Hematopoietic multipotent progenitor cell treated with erythropoietin and hydrocortisone succinate and interleukin-3 and kit ligand, for 17 days (in vitro differentiated cells): ENCODE data around the gene CTNNBIP1.

Source experiments
- DNase-seq: peaks from one replicate; pipeline ENCODE4 v3.0.0-alpha.2; 2015; ENCODE audit warnings: low spot score

Gene CTNNBIP1

GRCh38 chr1:9877962-9878361 is 32.1 kb downstream of the CTNNBIP1 start:
- DNase-seq = no peak

GRCh38 chr1:9875636-9876000 is 34.5 kb downstream of the CTNNBIP1 start:
- no peak for DNase-seq

- peak; percentile 77 for DNase-seq
Measured at GRCh38 chr1:9874959-9875635, 35.0 kb downstream of the CTNNBIP1 start.

- no peak for DNase-seq
Measured at GRCh38 chr1:9874412-9874811, 35.7 kb downstream of the CTNNBIP1 start.

- DNase-seq = no peak
Measured at GRCh38 chr1:9873992-9874391, 36.1 kb downstream of the CTNNBIP1 start.

- no peak for DNase-seq
Measured at GRCh38 chr1:9873385-9873784, 36.7 kb downstream of the CTNNBIP1 start.

- DNase-seq = no peak
Measured at GRCh38 chr1:9872430-9873165, 37.5 kb downstream of the CTNNBIP1 start.

- DNase-seq = no peak
Measured at GRCh38 chr1:9871707-9872425, 38.2 kb downstream of the CTNNBIP1 start.

- DNase-seq = no peak
Measured at GRCh38 chr1:9871021-9871420, 39.0 kb downstream of the CTNNBIP1 start.

- no peak for DNase-seq
Measured at GRCh38 chr1:9870572-9870971, 39.5 kb downstream of the CTNNBIP1 start.

GRCh38 chr1:9869831-9870251 is 40.2 kb downstream of the CTNNBIP1 start:
- DNase-seq = no peak

GRCh38 chr1:9868244-9868590 is 41.9 kb downstream of the CTNNBIP1 start:
- DNase-seq = no peak

- DNase-seq = peak; percentile 83
Measured at GRCh38 chr1:9867408-9868243, 42.4 kb downstream of the CTNNBIP1 start.

- DNase-seq = no peak
Measured at GRCh38 chr1:9866836-9867235, 43.2 kb downstream of the CTNNBIP1 start.

GRCh38 chr1:9865724-9866123 is 44.3 kb downstream of the CTNNBIP1 start:
- DNase-seq = no peak

- DNase-seq = no peak
Measured at GRCh38 chr1:9863371-9863770, 46.7 kb downstream of the CTNNBIP1 start.

- no peak for DNase-seq
Measured at GRCh38 chr1:9861360-9861759, 48.7 kb downstream of the CTNNBIP1 start.

GRCh38 chr1:9860887-9861286 is 49.2 kb downstream of the CTNNBIP1 start:
- no peak for DNase-seq

GRCh38 chr1:9859281-9860014 is 50.6 kb downstream of the CTNNBIP1 start:
- DNase-seq = no peak

- DNase-seq = no peak
Measured at GRCh38 chr1:9858293-9859035, 51.6 kb downstream of the CTNNBIP1 start.

- DNase-seq = no peak
Measured at GRCh38 chr1:9855186-9855585, 54.9 kb downstream of the CTNNBIP1 start.
